GM12878 (cell line): ENCODE data around the gene MAML3. TPM values are rescaled to one million over a fixed set of nuclear protein-coding genes. Genes with fewer than 3 reads are reported as not detected.

Experiments
- ATAC-seq: fragments of 200-7000 bp; cut with Tn5 transposase; 3 replicates; pipeline ENCODE4 v1.9.1; 2020; ENCODE audit warnings: mild to moderate bottlenecking, moderate library complexity
- BruUV-seq: library from RNA; stranded (reverse); fragments of 400-500 nt; replicated peaks from 2 replicates; lab custom pipeline; 2021; lab: Mats Ljungman, UMichigan
- CTCF ChIA-PET: fragments of 300-600 bp; sonication (Branson Sonifier 250); formaldehyde crosslinking; extraction: SDS; loops from one replicate; lab custom pipeline; 2021; ENCODE audit warnings: inconsistent platforms; lab: Yijun Ruan, JAX
- POLR2A ChIA-PET: fragments of 350-600 bp; formaldehyde crosslinking; extraction: SDS; loops from one replicate; lab custom pipeline; 2021; ENCODE audit warnings: inconsistent platforms; lab: Charles Lee
- RAD21 ChIA-PET: fragments of 300-600 bp; sonication (Branson Sonifier 250); formaldehyde crosslinking; loops from one replicate; lab custom pipeline; 2023; ENCODE audit warnings: antibody characterized with exemption; ENCODE audit not compliant: unreplicated experiment; lab: Charles Lee
- SMC1A ChIA-PET: fragments of 300-600 bp; sonication (Branson Sonifier 250); formaldehyde crosslinking; loops from one replicate; lab custom pipeline; 2023; ENCODE audit not compliant: unreplicated experiment, uncharacterized antibody; lab: Charles Lee
- DNase-seq: peaks from one replicate; pipeline ENCODE4 v3.0.0-alpha.2; 2011; ENCODE audit warnings: low read depth, low spot score
- FAIRE-seq: peaks from 3 replicates; lab custom pipeline; 2011; peaks lifted over from hg19 to GRCh38; lab: Jason Lieb, UNC
- H2AFZ ChIP-seq: 2 replicates; pipeline ENCODE4 v1.6.0; 2011; ENCODE audit warnings: low read depth, low read length, control low read depth; ENCODE audit not compliant: control insufficient read depth
- H3K27ac ChIP-seq: 2 replicates; pipeline ENCODE4 v1.5.1; 2011; ENCODE audit warnings: control low read depth; ENCODE audit not compliant: control insufficient read depth, insufficient read depth
- H3K27me3 ChIP-seq, 2 experiments: replicated peaks in 1 of 2; 2 replicates each; pipeline versions ENCODE4 v1.6.0 to v1.6.1; 2011; ENCODE audit warnings: low read length in 1 of 2; ENCODE audit not compliant: control insufficient read depth in 2 of 2, insufficient read depth in 2 of 2
- H3K36me3 ChIP-seq, 2 experiments: 2 replicates each; pipeline ENCODE4 v1.5.1; 2011; ENCODE audit warnings: low read length in 1 of 2; ENCODE audit not compliant: control insufficient read depth in 2 of 2, insufficient read depth in 2 of 2
- H3K4me1 ChIP-seq: 2 replicates; pipeline ENCODE4 v1.6.1; 2011; ENCODE audit warnings: mild to moderate bottlenecking, low read length, moderate library complexity, mixed read lengths; ENCODE audit not compliant: control insufficient read depth, insufficient read depth
- H3K4me2 ChIP-seq: 2 replicates; pipeline ENCODE4 v1.6.0; 2011; ENCODE audit warnings: control low read depth; ENCODE audit not compliant: control insufficient read depth, insufficient read depth
- H3K4me3 ChIP-seq: fragments of 200-600 bp; sonication (generic); 2 replicates; pipeline ENCODE4 v1.5.1; 2016
- H3K79me2 ChIP-seq: 2 replicates; pipeline ENCODE4 v1.6.0; 2011; ENCODE audit warnings: low read length; ENCODE audit not compliant: control insufficient read depth, insufficient read depth
- H3K9ac ChIP-seq: 2 replicates; pipeline ENCODE4 v1.8.0; 2011; ENCODE audit warnings: low read length, control low read depth, mixed read lengths; ENCODE audit not compliant: control insufficient read depth, insufficient read depth
- H3K9me3 ChIP-seq: replicated peaks from 3 replicates; pipeline ENCODE4 v1.5.1; 2011; ENCODE audit warnings: mild to moderate bottlenecking, low read length; ENCODE audit not compliant: control insufficient read depth, insufficient read depth
- H4K20me1 ChIP-seq: 2 replicates; pipeline ENCODE4 v1.6.0; 2011; ENCODE audit not compliant: control insufficient read depth, insufficient read depth
- ASH2L ChIP-seq: fragments of 300-600, 200-600 bp; sonication (generic); IDR thresholded peaks from 2 replicates; pipeline ENCODE4 v1.6.1; 2017; ENCODE audit warnings: low read depth, mild to moderate bottlenecking, borderline replicate concordance
- BACH1 ChIP-seq: fragments of 450-650 bp; IDR thresholded peaks from 2 replicates; pipeline ENCODE4 v1.6.1; 2017; ENCODE audit warnings: mild to moderate bottlenecking, borderline replicate concordance
- CUX1 ChIP-seq: IDR thresholded peaks from 2 replicates; pipeline ENCODE4 v1.6.1; 2012; ENCODE audit warnings: improper control_type of control experiment, low read depth, low read length; ENCODE audit not compliant: insufficient replicate concordance
- KLF5 ChIP-seq: fragments of 450-650 bp; IDR thresholded peaks from 2 replicates; pipeline ENCODE4 v1.6.1; 2014; ENCODE audit warnings: mild to moderate bottlenecking; ENCODE audit not compliant: partially characterized antibody
- NFIC ChIP-seq: IDR thresholded peaks from 2 replicates; pipeline ENCODE4 v1.6.1; 2012; ENCODE audit warnings: low read depth, mild to moderate bottlenecking, inconsistent platforms, low read length, moderate library complexity
- NFXL1 ChIP-seq: fragments of 450-650 bp; IDR thresholded peaks from 2 replicates; pipeline ENCODE4 v1.6.1; 2017; ENCODE audit warnings: antibody characterized with exemption, mild to moderate bottlenecking, borderline replicate concordance
- NR2C2 ChIP-seq: IDR thresholded peaks from 2 replicates; pipeline ENCODE4 v1.6.1; 2011; ENCODE audit warnings: borderline replicate concordance, low read depth; ENCODE audit not compliant: control insufficient read depth, insufficient read length
- RCOR1 ChIP-seq: conservative IDR thresholded peaks from 2 replicates; pipeline ENCODE4 v1.6.1; 2012; ENCODE audit warnings: low read depth, low read length, improper control_type of control experiment
- SMAD5 ChIP-seq: IDR thresholded peaks from 2 replicates; pipeline ENCODE4 v1.6.1; 2016; ENCODE audit warnings: antibody characterized with exemption, low read depth
- ZBTB33 ChIP-seq: fragments of 450-650 bp; IDR thresholded peaks from 2 replicates; pipeline ENCODE4 v1.6.1; 2017; ENCODE audit warnings: mild to moderate bottlenecking
- ZBTB4 ChIP-seq: fragments of 450-650 bp; formaldehyde crosslinking; IDR thresholded peaks from 2 replicates; pipeline ENCODE4 v1.4.0; 2022; ENCODE audit warnings: mild to moderate bottlenecking, moderate library complexity
- ZNF622 ChIP-seq: fragments of 450-650 bp; IDR thresholded peaks from 2 replicates; pipeline ENCODE4 v1.6.1; 2017; ENCODE audit warnings: mild to moderate bottlenecking, inconsistent platforms
- WGBS: methylation state at CpG from one replicate; pipeline ENCODE4 v1.1.6; 2016; ENCODE audit warnings: low lambda C conversion rate; ENCODE audit not compliant: insufficient replicate concordance, insufficient coverage; ENCODE audit errors: missing lambda C conversion rate; 5-methylcytosine and 5-hydroxymethylcytosine counted together
- in situ Hi-C: fragments of 300-500 bp; cut with MboI; formaldehyde crosslinking; loops from 9 replicates; pipeline ENCODE4 v1.14.3; 2018; ENCODE audit warnings: mixed read lengths
- intact Hi-C: fragments of 100-400 bp; cut with micrococcal nuclease; formaldehyde crosslinking; loops from one replicate; pipeline ENCODE4 v1.14.2; 2022; ENCODE audit not compliant: unreplicated experiment
- polyA plus RNA-seq, 11 experiments: library from polyadenylated mRNA; depleted of rRNA in 4 of 11; unstranded in 6 of 11; stranded (reverse) in 5 of 11; fragments of >200 nt; fragmentation: Nextera tagmentation in 4 of 11; fragmentation: Illumina TruSeq in 1 of 11; extraction: Ambion mirVana in 4 of 11; extraction: Trizol in 1 of 11; gene quantifications; 1 replicate in 1 of 11; 2 replicates in 10 of 11; pipeline versions ENCODE4 v1.2.1 to v1.2.3, GENCODE V29; 2011 to 2016; ENCODE audit warnings: inconsistent platforms in 2 of 11, missing spikeins in 2 of 11, low read depth in 1 of 11
- total RNA-seq, 4 experiments: library from RNA; depleted of rRNA in 3 of 4; stranded (reverse); fragments of >200 nt in 3 of 4; fragmentation: Illumina TruSeq in 1 of 4; extraction: Trizol in 1 of 4; gene quantifications; 2 replicates each; pipeline versions ENCODE4 v1.2.1 to v1.2.3, GENCODE V29; 2013 to 2021

The MAML3 gene
- total and polyA plus RNA-seq, 10 of the 15 experiments (the other 5 are each of a cell fraction or from before 2014, with no cell fraction given): under 0.01 to 0.53 (median 0.06) TPM; not detected in 2

GRCh38 chr4:140053185-140053584 is 100.8 kb downstream of the MAML3 start:
- TF ChIP-seq RCOR1 (no peak), NR2C2 (no peak), ZBTB33 (no peak), CUX1 (no peak), ZBTB4 (no peak), KLF5 (no peak), NFIC (no peak), SMAD5 (no peak), NFXL1 (no peak), ZNF622 (no peak), BACH1 (no peak), ASH2L (no peak)
- FAIRE-seq: no peak
- ChIA-PET CTCF (interaction anchor here (1.4 to 3.0 kb wide), 5 partner anchors 17 to 202 kb away, joined by 3 to 16 read pairs (median 9); no protein-coding TSS in a partner anchor), POLR2A (no interaction called here), RAD21 (interaction anchor here (1.2 to 1.6 kb wide), 3 partner anchors 125 to 319 kb away, joined by 3 to 14 read pairs (median 3); no protein-coding TSS in a partner anchor), SMC1A (interaction anchor here (1.2 to 2.3 kb wide), 3 partner anchors 129 to 200 kb away, joined by 3 to 6 read pairs (median 5); no protein-coding TSS in a partner anchor)
- H3K36me3 ChIP-seq: no peaks in the 10 kb centered on the region
- no peaks in the 10 kb centered on the region for H4K20me1 ChIP-seq
- no peak overlapping the region for H3K4me2 ChIP-seq
- in situ Hi-C loops: no loop called here
- H3K9me3 ChIP-seq: no peaks in the 10 kb centered on the region
- no TSS peak for BruUV-seq
- no peak overlapping the region for H3K27ac ChIP-seq
- H3K9ac ChIP-seq: no peak overlapping the region
- DNase-seq: no peak
- no peak overlapping the region for H3K4me3 ChIP-seq
- intact Hi-C loops: loop anchor here (2.0 kb wide), 1 partner anchor 200 kb away; no protein-coding TSS in a partner anchor
- ATAC-seq: no peak
- H3K79me2 ChIP-seq: no peaks in the 10 kb centered on the region
- peaks cover 0 to 9% of the 10 kb centered on the region in 2 experiments; a peak in 2 of 4 replicates for H3K27me3 ChIP-seq
- H3K4me1 ChIP-seq: peaks cover 4% of the 10 kb centered on the region; the same call in 1 of the 2 replicates
- no peak overlapping the region for H2AFZ ChIP-seq
- WGBS: 30% methylated on average over 4 of the region's 4 CpGs
